ENCODE data around the gene CYP11A1.

Gene CYP11A1

DNA sequence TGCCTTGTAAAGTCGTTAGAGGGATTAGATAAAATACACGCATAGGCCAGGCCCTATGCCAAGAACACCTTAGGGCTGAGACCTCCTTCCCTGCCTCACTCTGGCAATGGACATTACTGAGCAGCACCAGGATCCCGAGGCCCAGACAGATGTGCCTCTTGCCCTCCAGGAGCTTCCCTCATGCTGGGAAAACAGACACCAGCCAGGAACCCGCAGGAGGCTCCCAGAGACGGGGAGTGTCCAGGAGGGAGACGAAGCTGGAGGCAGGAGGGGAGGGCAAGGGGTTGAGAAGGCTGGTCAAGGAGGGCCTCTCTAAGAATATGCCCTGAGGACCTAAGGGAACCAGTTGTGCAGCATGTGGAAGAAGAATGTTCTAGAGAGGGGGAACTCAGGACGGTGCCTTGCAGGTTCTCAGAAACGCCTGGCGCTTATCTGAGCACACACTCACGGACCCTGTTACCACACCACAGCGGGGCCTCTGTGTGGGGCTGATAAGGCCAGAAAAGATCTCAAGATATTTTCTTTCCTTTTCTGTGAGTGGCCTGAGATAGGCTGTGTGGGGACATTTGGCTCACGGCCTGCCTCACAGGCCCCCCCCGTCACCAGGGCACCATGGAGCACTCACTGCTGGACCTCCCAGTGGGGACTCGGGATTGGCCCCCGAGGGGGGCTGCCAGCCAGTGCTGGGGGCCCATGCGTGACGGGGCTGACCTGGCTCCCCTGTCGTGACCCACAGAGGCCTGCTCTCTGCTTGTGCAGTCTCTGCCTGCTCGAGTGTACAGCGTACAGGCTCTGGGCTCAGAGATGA lies 22.0 kb upstream of the CYP11A1 start:
- DNase-seq (ENCODE audit: low spot score) (no peak), FAIRE-seq (no peak)

DNA sequence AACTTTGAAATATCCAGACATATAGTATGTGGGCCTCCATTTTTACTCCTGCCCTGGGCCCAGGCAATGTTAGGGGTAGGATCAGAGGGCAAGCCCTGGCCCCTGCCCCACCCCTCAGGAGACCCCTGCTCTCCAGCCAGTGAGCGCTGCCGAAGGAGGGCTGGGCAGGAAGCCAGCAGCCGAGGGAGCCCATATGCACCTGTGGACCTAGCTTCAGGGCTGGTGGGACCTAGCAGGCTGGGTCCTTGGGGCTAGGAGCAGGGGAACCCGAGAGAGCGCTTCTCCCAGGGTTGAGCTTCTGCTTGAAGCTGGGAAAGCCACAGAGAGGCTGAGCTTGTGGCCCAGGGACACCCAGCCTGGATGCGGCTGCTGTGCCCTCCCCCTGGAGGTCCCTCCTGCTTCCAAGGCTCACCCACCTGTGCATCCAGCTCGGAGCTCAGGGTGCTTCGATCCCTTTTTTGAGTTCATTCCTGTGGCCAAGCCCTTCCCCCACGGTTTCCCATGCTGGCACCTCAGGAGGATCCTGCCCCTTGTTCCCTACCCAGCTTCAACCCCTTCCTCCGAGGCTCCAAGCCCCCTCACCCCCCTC lies 21.0 kb upstream of the CYP11A1 start:
- DNase-seq (ENCODE audit: low spot score): no peak
- FAIRE-seq: no peak

DNA sequence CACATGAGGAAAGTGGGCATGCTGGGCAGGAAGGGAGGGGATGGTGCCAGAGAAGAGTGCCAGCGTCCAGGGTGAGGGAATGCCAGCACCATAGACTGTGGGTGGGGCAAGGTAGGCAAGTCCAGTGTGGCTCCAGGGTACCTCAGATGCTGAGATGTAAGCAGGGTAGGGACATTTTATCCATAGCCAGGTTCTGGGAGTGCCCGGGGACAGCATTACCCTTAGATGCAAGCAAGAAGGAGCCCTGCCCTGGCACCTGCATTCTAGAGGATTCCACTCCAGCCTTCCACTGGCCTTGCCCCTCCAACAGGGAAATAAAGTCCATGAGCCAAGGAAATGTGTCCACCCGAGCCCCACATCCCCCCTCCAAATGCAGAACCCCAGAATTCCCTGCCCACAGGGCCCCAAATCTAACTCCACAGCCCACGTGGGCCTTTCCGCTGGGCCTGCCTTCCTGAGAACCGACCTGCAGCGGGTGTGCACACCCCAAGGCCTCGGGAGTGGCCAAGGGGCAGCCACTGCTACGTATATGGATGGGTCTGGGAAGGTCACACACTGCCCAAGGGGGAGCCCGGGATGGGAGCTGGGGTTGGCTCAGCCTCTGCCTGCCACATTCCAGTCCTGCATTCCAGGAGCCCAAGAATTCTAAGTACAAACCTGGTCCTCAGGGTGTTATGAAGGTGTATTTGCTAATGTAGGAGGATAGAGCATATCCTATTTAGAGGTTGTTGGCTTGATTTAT lies 20.3 kb upstream of the CYP11A1 start:
- FAIRE-seq: no peak

DNA sequence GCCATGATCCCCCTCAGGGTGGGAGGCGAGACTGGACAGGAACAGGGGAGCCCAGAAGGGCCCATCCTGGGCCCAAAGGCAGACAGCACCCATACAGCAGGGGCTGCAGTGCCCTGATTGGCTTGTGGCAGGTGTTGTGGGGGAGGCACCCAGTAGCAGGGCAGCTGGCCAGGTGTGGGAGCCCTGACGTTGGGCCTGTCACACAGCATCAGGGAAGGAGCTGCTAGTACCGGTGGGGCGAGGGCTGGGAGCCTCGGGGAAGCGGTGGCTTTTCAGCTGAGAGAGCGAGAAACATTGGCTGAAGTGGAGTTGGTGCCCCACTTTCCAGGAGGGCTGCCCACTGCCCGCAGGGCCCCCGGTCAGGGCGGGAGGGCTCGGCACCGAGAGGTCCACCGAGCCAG lies 19.7 kb upstream of the CYP11A1 start:
- FAIRE-seq: no peak
- DNase-seq (ENCODE audit: low spot score): no peak

More for the DNA sequence above, 20.3 kb upstream of the CYP11A1 start:
- no peak for DNase-seq (ENCODE audit: low spot score)

DNA sequence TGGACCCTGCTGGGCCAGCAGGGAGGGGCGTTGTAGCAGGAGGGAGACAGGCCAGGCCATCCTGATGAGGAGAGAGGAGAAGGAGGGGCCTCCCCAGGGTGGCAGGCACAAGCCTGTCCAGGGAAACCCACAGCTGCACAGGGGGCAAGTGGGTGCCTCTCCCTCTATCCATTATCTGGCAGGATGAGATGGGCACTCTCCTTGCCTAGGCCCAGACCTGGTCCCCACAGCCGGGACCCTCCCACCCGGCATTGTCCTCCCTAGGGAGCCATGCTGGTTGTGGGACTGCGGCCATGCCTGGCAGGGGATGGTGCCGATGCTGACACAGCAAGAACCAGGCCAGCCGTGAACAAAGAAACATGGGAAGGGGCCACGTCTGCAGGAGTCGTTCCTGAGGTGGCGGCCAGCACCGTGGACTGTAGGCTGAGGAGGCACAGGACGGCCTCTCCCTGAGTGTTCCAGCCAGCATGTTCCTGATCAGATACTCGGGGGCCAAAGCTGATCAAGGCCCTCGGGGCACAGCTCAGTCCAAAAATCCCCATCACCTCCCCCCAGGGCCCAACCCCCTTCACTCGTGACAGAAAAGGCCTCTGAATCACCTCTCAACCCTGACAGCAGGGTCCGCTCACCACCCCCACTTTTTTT lies 19.2 kb upstream of the CYP11A1 start:
- FAIRE-seq (no peak), DNase-seq (ENCODE audit: low spot score) (no peak)

DNA sequence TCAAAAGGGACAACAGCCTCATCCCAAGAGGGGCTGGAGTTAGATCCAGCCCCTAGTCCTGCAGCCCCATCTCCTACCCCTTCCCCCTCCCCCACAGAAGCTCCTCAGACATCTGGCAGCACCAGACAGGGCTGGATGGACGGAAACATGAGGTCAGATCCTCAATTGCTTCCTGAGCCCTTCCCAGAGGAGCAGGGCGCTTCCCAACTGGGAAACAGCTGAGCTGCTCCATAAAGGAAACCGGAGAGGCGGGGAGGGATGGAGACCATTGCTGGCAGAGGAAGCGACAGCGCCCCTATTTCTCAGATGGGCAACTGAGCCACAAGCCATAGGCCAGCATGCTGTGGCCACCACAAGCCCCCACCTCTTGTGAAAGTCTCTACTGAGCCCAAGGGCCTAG lies 18.3 kb upstream of the CYP11A1 start:
- FAIRE-seq (no peak), DNase-seq (ENCODE audit: low spot score) (no peak)

DNA sequence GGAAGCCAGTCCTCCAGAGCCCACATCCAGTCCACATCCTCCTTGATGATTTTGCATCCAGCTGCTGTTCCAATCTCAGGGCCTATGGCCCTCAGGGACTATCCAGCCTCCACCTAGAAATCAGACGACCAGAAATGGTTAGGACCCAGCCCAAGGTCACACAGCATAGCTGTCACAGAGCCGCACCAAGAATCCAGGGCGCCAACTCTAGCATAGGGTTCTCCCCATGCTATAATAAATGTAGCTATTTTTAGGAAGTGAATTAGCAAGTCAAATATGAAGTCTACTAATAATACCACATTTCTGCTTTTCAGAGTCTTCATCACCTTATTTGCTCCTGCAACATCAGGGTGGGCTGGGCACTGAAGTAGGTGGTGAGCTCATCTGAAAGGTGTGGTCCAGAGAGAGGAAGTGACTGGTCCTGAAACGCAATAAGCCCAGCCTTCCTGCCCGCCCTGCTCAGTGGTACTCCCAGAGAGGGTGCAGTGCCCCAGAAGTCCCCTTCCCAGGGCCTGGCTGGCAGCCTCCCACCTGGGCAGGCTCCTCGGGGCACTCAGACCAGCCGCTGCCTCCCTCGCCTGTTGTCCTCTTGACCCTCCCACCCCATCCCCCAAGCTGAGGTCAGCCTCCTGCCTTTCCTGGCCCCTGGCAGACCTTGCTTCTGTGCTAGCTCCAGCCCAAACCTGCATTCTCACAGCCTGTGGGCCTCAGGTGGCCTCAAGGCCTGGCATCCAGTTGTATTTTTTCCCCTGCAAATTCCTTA lies 17.6 kb upstream of the CYP11A1 start:
- FAIRE-seq: no peak
- DNase-seq (ENCODE audit: low spot score): no peak

DNA sequence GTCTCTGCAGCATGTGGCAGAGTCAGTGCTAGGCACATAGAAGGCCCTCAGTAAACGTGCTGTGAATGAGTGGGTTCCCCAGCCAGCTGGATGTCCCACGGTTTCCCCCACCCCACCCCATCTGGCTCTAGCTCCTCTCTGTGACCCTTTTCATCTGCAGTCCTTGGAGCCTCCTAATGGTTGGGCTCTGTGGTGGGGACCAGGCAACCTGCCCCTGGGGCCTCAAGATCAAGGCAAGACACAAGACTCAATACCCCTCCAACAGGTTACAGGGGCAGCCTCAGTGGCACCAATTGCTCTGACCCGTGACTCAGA lies 17.1 kb upstream of the CYP11A1 start:
- FAIRE-seq (no peak), DNase-seq (ENCODE audit: low spot score) (no peak)

DNA sequence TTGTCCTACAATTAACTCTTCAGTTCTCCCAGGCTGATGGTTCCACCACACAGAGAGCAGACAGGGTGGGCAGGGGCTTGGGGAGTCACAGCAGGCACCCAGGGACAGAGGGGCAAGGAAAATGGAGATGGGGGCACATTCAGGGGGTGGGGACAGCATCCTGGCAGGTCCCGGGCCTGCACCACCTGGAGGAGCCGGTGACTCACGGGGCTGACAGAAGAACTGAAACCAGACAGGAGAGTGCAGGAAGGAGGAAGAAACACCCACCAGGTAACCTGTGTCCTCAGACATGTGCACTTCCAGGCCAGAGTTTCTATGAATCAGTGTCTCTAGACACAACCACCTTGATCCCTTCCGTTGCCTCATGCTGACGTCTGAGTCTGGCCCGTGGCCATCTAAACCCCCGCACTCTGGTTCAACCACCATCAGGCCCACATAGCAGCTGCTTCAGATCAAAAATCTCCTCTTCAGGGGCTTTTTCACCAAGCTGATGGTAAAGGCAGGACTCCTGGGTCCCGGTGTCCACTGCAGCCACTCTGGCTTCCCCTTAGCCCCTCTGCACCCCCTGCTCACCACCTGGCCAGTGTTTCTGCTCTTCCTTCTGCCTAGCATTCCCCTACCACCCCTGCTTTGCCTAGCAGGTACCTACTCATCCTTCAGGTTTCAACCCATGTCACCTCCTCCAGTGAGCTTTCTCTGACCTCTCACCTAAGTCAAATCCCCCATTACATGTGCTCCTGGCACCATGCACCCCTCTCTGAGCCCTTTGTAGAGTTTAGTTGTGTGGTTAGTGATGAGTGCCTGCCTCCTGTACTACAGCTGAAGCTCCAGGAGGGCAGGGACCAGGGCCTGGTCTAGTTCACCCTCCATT lies 16.5 kb upstream of the CYP11A1 start:
- no peak for FAIRE-seq
- DNase-seq (ENCODE audit: low spot score): peak; percentile 66

DNA sequence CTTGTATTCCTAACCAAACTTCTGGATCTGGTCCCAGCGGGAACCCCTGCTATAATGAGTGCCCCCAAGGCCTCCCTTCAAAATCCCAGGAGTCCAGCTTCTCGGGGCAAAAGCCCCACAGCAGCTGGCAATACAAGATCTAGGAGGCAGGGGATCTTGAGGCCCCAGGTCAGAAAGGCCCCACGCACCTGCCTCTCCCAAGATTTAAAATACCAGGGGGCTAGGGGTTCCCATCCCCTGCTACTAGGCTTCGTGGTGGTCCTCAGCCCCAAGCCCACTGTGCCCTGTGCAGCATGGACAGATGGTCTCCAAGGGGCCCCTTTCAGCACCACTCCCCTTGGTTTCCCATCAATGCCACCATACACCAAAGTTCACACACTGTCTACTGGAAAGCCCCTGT lies 15.8 kb upstream of the CYP11A1 start:
- DNase-seq (ENCODE audit: low spot score) (no peak), FAIRE-seq (no peak)

DNA sequence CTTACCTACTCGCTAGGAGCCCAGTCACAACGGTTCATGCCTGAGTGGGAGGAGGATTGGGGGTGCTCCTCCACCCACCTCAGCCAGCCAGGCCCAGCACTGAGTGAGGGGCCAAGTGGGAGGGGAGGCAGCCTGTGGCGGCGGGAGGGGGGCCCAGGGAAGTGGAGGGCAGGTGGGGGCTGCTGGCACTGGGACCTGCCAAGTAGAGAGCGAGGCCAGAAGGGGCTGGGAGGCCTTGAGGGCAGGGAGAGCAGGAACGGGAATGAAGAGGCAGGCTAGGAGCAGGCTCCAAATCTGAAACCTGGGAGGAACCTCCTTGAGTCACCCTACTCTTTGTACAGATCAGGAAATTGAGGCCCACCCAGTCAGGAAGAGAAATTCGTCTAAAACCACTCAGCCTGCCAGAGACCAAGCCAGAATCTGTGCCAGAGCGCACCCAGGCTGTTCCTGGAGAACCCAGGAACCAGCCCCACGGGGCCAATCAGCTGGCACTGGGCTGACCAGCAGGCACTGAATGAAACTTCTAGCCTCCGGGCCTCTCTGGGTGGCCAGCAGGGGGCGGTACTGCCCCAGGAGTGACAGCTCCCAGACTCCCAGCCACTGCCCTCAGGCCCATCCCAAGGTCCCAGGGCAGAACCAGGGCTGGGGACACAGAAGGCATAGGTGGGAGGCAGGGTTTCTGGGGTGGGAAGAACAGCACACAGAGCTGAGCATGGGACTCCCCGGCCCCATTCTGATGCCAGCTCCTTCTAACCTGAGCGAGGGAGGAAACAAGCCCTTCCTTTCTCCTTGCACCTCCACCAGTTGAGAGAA lies 14.8 kb upstream of the CYP11A1 start:
- DNase-seq (ENCODE audit: low spot score) (peak; percentile 83), FAIRE-seq (no peak)

DNA sequence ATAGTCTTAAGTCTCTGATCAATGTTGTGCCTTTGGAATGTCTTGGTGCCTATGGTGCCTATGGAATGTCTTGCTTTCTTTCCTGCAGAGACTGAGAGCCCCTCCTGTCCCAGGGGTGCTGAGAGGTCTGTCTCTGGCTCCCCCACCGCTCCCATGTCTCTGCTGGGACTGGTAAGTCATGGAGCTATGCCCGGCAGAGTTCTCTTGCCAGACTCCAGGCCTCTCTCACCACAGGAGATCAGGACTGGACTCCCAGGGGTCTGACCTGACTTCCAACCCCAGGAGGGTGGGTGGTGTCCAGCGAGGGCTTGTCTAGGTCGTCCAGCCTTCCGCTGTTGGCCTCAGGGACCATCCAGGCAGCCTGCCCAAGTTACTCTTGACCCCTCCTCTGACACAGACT lies 14.0 kb upstream of the CYP11A1 start:
- FAIRE-seq (no peak), DNase-seq (ENCODE audit: low spot score) (no peak)

DNA sequence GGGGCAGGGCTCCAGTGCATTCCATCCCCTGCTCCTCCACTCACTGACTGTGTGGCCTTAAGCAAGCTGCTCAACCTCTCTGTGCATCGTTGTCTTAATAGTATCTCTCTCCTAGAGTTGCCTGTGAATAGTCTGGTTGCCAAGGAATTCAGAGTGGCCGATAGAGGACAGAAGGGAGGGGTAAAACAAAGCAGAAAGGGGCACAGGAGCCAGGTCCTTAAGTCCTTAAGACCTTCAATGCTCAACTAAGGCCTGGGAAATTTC lies 13.7 kb upstream of the CYP11A1 start:
- DNase-seq (ENCODE audit: low spot score) (no peak), FAIRE-seq (no peak)

DNA sequence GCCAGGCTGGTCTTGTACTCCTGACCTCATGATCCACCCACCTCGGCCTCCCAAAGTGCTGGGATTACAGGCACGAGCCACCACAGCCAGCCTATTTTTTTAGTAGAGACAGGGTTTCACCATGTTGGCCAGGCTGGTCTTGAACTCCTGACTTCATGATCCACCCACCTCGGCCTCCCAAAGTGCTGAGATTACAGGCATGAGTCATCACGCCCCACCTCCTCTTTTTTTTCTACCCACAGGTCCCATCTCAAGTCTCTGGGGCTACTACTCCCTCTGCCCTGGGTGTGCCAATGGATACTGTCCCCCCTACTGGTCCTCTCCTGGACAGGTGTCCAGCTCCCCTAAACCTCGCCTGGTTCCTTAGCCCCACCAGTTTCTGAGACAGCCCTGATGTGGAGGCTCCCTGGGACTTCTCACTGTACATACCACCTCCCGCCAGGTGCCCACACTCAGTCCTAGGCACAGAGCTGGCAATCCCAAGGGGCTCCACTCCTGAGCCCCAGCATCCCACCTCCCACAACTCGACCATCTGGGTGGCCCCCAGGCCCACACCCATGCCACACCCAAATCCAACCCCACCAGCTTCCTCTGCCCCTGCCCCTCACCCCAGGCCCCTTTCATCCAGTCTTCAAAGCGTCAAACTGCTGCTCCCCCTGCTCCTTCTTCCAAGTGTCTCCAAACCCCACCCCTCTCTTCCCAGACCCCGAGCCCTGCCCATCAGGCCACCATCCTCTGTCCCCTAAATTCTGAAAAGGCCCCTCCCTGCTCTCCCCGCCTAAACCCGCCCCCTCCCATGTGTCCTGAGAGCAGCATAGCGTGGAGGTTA lies 13.1 kb upstream of the CYP11A1 start:
- DNase-seq (ENCODE audit: low spot score): no peak
- FAIRE-seq: no peak

DNA sequence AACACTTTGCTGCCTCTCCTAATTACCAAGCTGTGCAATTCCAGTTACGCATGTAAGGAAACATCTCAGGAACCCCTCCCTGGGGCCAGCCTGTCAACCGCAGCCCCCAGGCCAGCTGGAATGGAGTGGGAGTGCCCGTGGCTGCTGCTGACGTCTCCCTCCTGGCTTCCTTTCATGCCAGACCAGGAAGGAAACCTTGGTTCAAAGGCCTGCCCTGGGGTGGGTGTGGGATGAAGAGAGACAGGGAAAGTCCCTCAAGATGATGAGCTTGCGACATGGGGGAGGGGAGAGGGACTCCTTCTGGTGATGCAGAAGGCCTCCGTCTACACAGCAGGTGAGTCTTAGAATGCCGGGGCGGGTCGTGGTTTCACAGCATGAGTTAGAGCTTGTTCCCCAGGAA lies 11.4 kb upstream of the CYP11A1 start:
- no peak for FAIRE-seq
- no peak for DNase-seq (ENCODE audit: low spot score)

DNA sequence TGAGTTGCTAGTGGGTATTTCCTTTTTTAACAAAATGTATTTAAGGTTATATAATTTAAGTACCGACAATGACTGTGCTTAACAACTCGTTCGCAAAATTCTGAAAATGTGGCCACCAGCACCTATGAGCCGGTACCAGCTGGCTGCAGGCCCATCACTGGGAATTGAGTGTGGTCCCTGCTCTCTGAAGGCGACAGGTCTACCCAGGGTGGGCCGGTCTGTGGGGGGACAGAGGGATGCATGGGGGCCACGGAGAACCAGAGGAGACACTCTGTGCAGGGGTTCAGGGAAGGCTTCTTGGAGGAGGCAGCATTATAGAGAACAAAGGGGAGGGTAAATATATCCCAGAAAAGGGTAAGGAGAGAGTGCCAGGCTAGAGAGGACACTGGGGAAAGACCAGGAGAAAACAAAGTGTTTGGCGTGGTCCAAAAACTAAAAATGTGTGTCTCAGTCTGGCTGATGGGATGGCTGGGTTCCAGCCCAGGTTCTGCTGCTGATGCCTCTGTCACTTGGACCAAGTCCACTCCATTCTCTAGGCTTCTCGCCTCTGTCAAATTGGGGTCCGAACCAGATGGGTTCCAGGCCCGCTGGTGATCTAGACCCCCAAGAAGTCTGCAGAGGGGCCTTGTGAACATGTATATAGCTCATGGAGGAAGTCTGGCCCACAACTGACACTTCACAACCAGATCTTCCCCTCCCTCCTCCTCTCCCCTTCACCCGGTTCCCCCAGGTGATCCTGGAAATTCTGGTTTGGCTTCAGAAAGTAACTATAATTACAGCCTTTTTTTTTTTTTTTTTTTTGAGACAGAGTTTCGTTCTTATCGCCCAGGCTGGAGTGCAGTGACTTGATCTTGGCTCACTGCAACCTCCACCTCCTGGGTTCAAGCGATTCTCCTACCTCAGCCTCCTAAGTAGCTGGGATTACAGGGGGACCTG lies 10.7 kb upstream of the CYP11A1 start:
- no peak for FAIRE-seq

DNA sequence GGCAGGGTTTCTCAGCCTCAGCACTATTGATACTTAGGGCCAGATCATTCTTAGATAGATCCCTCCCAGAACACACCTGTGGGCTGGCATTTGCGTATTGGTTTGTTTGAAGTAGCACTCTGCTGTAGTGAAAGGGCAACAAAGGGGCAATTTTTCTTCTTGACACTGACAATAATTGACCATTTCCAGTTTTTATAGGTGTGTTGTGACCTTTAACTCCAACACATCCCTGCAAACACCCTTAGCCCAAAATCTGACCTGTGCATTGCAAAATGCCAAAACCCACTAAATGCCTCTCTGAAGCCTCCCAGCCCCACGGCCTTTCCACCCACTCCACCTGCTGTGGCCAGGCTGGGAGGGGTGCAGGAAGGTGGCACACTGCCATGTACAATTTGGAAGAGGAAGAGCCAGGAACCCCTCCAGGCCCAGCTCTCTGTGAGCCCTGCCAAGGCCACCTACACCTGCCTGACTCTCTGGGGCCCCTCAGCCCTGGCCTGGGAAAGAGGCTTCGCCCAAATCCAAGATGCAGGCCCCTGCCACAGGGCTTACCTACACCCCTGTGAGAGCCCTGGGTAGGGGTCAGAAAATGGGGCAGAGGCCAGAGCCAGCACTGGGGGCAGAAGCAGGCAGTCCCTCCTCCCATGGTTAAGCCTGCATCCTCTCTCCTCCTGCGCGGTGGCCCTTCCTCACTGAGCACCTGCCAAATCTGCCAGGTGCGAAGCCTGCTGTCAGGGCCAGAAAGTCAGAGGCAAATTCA lies 9.6 kb upstream of the CYP11A1 start:
- DNase-seq (ENCODE audit: low spot score) (no peak), FAIRE-seq (no peak)

More for the DNA sequence above, 10.7 kb upstream of the CYP11A1 start:
- no peak for DNase-seq (ENCODE audit: low spot score)
